ENCODE data around the gene PPP1R1C. TPM values are rescaled to one million over a fixed set of nuclear protein-coding genes. Genes with fewer than 3 reads are reported as not detected.

Gene PPP1R1C
- total and polyA plus RNA-seq, 2 experiments from 2014 or later: 3.5 to 18.8 TPM

DNA sequence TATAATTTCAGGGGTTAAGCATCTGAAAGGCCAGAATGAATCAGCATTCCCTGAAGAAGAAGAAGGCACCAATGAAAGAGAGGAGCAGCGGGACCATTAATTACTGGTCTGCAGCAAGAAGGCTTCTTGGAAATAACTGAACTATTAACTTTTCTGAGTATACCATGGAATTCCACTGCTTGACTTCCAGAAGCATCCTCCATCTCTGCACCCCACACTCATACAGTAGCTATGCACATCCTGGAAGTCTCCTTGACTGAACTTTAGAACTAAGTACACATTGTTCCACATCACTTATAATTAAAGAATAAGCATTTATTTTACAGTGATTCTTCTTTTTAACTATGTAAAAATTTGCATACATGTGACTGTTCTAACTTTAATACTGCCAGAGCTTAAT lies 131.5 kb downstream of the PPP1R1C start:
- Mint-ChIP-seq H3K9me3 (no peaks in the 10 kb centered on the region), H3K4me3 (no peak overlapping the region), H3K36me3 (ENCODE audit: low read depth) (no peaks in the 10 kb centered on the region), H3K27ac (no peak overlapping the region), H3K27me3 (ENCODE audit: insufficient read depth, low read depth, poor library complexity) (peaks cover 3% of the 10 kb centered on the region), H3K4me1 (no peaks in the 10 kb centered on the region)
- no peak overlapping the region for H3K4me2 ChIP-seq
- no peak overlapping the region for H3K4me3 ChIP-seq
- H3K4me1 ChIP-seq (ENCODE audit: insufficient read depth): no peaks in the 10 kb centered on the region
- H2AFZ ChIP-seq: no peak overlapping the region
- H3K36me3 ChIP-seq (ENCODE audit: insufficient read depth): no peaks in the 10 kb centered on the region
- ATAC-seq (no peak), DNase-seq (ENCODE audit: low spot score) (no peak)
- TF ChIP-seq POLR2AphosphoS5 (IDR thresholded peaks at IDR 0.05; ENCODE audit: low read depth): no peak
- no peak for TF ChIP-seq CREB1 (CRISPR knock-in tag; IDR thresholded peaks at IDR 0.05; ENCODE audit: low read depth)
- TF ChIP-seq, protein P1, sequence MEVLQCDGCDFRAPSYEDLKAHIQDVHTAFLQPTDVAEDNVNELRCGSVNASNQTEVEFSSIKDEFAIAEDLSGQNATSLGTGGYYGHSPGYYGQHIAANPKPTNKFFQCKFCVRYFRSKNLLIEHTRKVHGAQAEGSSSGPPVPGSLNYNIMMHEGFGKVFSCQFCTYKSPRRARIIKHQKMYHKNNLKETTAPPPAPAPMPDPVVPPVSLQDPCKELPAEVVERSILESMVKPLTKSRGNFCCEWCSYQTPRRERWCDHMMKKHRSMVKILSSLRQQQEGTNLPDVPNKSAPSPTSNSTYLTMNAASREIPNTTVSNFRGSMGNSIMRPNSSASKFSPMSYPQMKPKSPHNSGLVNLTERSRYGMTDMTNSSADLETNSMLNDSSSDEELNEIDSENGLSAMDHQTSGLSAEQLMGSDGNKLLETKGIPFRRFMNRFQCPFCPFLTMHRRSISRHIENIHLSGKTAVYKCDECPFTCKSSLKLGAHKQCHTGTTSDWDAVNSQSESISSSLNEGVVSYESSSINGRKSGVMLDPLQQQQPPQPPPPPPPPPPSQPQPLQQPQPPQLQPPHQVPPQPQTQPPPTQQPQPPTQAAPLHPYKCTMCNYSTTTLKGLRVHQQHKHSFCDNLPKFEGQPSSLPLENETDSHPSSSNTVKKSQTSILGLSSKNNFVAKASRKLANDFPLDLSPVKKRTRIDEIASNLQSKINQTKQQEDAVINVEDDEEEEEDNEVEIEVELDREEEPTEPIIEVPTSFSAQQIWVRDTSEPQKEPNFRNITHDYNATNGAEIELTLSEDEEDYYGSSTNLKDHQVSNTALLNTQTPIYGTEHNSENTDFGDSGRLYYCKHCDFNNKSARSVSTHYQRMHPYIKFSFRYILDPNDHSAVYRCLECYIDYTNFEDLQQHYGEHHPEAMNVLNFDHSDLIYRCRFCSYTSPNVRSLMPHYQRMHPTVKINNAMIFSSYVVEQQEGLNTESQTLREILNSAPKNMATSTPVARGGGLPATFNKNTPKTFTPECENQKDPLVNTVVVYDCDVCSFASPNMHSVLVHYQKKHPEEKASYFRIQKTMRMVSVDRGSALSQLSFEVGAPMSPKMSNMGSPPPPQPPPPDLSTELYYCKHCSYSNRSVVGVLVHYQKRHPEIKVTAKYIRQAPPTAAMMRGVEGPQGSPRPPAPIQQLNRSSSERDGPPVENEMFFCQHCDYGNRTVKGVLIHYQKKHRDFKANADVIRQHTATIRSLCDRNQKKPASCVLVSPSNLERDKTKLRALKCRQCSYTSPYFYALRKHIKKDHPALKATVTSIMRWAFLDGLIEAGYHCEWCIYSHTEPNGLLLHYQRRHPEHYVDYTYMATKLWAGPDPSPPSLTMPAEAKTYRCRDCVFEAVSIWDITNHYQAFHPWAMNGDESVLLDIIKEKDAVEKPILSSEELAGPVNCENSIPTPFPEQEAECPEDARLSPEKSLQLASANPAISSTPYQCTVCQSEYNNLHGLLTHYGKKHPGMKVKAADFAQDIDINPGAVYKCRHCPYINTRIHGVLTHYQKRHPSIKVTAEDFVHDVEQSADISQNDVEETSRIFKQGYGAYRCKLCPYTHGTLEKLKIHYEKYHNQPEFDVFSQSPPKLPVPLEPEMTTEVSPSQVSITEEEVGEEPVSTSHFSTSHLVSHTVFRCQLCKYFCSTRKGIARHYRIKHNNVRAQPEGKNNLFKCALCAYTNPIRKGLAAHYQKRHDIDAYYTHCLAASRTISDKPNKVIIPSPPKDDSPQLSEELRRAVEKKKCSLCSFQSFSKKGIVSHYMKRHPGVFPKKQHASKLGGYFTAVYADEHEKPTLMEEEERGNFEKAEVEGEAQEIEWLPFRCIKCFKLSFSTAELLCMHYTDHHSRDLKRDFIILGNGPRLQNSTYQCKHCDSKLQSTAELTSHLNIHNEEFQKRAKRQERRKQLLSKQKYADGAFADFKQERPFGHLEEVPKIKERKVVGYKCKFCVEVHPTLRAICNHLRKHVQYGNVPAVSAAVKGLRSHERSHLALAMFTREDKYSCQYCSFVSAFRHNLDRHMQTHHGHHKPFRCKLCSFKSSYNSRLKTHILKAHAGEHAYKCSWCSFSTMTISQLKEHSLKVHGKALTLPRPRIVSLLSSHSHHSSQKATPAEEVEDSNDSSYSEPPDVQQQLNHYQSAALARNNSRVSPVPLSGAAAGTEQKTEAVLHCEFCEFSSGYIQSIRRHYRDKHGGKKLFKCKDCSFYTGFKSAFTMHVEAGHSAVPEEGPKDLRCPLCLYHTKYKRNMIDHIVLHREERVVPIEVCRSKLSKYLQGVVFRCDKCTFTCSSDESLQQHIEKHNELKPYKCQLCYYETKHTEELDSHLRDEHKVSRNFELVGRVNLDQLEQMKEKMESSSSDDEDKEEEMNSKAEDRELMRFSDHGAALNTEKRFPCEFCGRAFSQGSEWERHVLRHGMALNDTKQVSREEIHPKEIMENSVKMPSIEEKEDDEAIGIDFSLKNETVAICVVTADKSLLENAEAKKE (CRISPR knock-in tag; IDR thresholded peaks at IDR 0.05): no peak
- no peak for TF ChIP-seq ZNF331 (CRISPR knock-in tag; IDR thresholded peaks at IDR 0.05; ENCODE audit: low read depth)
- H3K27ac ChIP-seq (ENCODE audit: low read depth): no peak overlapping the region
- no peaks in the 10 kb centered on the region for H3K79me2 ChIP-seq (replicated peaks; ENCODE audit: insufficient read depth)
- H3F3A ChIP-seq (replicated peaks; ENCODE audit: low read depth): no peaks in the 10 kb centered on the region
- no peaks in the 10 kb centered on the region for H3K9me2 ChIP-seq (ENCODE audit: insufficient read depth)
- H3K27me3 ChIP-seq (ENCODE audit: insufficient read depth): no peaks in the 10 kb centered on the region
- H4K20me1 ChIP-seq (replicated peaks; ENCODE audit: insufficient read depth): no peaks in the 10 kb centered on the region

DNA sequence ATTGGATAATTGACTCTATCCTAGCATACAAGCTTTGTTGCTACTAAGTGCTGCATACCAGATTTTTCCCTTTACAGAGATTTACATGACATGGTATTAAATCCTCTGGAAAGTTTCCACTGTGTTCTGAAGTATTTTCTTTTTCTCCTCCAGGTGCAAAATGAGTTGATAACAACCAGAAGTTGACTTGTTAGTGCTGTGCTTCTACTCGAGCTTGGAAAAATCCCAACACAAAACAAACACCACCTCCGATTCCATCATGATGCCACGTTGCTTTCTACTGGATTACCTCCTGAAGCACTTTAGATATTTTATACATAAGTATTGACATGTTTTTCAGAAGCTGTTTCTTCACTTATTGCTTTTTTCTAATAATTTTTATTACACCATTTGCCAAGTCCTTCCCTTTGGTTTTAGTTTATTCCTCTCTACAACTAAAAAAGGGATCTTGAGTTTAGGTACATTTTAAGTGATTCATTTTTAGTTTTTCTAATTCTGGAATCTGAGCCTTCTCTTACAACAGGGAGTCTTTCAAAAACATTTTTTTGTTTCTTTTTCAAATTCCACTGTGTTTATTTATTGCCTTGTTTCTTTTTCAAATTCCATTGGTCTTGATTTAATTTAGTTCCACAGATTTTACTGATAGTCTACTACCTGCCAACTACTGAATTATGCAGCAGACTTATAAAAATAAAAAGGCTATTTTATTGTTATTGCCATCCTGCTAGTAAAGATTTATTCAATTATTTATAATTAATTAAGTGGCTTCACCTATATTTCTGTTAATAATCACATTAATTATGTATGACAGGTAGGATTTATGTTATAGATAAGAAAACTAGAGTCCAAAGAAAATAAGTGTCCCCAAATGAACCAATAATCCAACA lies 143.4 kb downstream of the PPP1R1C start:
- Mint-ChIP-seq H3K9me3 (no peaks in the 10 kb centered on the region), H3K27ac (no peak overlapping the region), H3K27me3 (ENCODE audit: insufficient read depth, low read depth, poor library complexity) (peaks cover 2% of the 10 kb centered on the region), H3K4me3 (no peak overlapping the region), H3K4me1 (no peaks in the 10 kb centered on the region; the same call in 1 of the 3 replicates), H3K36me3 (ENCODE audit: low read depth) (no peaks in the 10 kb centered on the region)
- Histone ChIP-seq H3K36me3 (ENCODE audit: insufficient read depth) (0 out of 2 replicates have a peak, but pooled peaks cover 3% of the 10 kb centered on the region), H2AFZ (no peak overlapping the region), H4K20me1 (replicated peaks; ENCODE audit: insufficient read depth) (no peaks in the 10 kb centered on the region), H3K79me2 (replicated peaks; ENCODE audit: insufficient read depth) (no peaks in the 10 kb centered on the region), H3K4me3 (no peak overlapping the region), H3K4me2 (no peak overlapping the region), H3K9me2 (ENCODE audit: insufficient read depth) (no peaks in the 10 kb centered on the region), H3K27ac (ENCODE audit: low read depth) (no peak overlapping the region), H3K27me3 (ENCODE audit: insufficient read depth) (no peaks in the 10 kb centered on the region), H3F3A (replicated peaks; ENCODE audit: low read depth) (no peaks in the 10 kb centered on the region), H3K4me1 (ENCODE audit: insufficient read depth) (no peaks in the 10 kb centered on the region)
- ATAC-seq: no peak
- DNase-seq (ENCODE audit: low spot score): no peak
- TF ChIP-seq, protein P2, sequence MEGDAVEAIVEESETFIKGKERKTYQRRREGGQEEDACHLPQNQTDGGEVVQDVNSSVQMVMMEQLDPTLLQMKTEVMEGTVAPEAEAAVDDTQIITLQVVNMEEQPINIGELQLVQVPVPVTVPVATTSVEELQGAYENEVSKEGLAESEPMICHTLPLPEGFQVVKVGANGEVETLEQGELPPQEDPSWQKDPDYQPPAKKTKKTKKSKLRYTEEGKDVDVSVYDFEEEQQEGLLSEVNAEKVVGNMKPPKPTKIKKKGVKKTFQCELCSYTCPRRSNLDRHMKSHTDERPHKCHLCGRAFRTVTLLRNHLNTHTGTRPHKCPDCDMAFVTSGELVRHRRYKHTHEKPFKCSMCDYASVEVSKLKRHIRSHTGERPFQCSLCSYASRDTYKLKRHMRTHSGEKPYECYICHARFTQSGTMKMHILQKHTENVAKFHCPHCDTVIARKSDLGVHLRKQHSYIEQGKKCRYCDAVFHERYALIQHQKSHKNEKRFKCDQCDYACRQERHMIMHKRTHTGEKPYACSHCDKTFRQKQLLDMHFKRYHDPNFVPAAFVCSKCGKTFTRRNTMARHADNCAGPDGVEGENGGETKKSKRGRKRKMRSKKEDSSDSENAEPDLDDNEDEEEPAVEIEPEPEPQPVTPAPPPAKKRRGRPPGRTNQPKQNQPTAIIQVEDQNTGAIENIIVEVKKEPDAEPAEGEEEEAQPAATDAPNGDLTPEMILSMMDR (conservative IDR thresholded peaks at IDR 0.05; ENCODE audit: low read depth in 2 of 2): no peak
- no peak for TF ChIP-seq POLR2AphosphoS5 (IDR thresholded peaks at IDR 0.05; ENCODE audit: low read depth)
- TF ChIP-seq JUNB (IDR thresholded peaks at IDR 0.05; ENCODE audit: unreplicated experiment): no peak

Measured in GM23338 (cell line).